Measurements from ENCODE around the gene TRIM72.

DNA sequence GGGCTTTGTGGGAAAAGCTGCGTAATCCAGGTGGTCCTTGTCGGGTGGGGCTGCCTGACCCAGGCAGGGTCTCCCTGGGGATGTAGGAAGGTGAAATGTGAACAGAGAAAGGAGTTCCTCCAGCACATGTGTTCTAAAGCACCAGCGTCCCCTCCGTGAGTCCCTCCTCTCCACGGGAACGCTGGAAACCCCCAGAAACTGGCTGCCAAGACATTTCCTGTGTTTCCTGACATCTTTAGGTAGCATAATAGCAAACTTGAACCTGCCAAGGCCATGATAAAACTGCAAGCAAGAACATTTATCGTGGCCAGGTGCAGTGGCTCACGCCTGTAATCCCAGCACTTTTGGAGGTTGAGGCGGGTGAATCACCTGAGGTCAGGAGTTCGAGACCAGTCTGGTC, 15.6 kb downstream of the TRIM72 start:
- no peak for TF ChIP-seq CTCF (conservative IDR thresholded peaks at IDR 0.05 in 1 of 2, IDR thresholded peaks at IDR 0.05 in 1 of 2; ENCODE audit: extremely low read depth in 1 of 2, insufficient read depth in 1 of 2, low read depth in 1 of 2, low read length in 2 of 2)
- TF ChIP-seq EZH2 (IDR thresholded peaks at IDR 0.05; ENCODE audit: borderline replicate concordance, low read length), result no peak
